ENCODE results near the gene DDX39B.
A peak's percentile ranks its signal among the peaks of the same experiment; 100 is the strongest.

The DDX39B gene

GRCh38 chr6:31546958-31547726 lies 5.3 kb upstream of the DDX39B start, which contains the start of gene NFKBIL1:
TSS of gene NFKBIL1 (plus strand) at chr6:31547608. CDS start at chr6:31547695, 87 bp downstream.
- DNase-seq = peak; percentile 95

- DNase-seq = peak; percentile 95
Measured at GRCh38 chr6:31546339-31546957, 4.6 kb upstream of the DDX39B start, which contains the start of gene ATP6V1G2. TSS of gene ATP6V1G2 (minus strand) at chr6:31546608. CDS start at chr6:31546559, 49 bp downstream.

- DNase-seq = no peak
Measured at GRCh38 chr6:31545291-31545690, 3.5 kb upstream of the DDX39B start.

- no peak for DNase-seq
Measured at GRCh38 chr6:31544676-31545075, 2.9 kb upstream of the DDX39B start.

GRCh38 chr6:31543639-31544038 lies 1.8 kb upstream of the DDX39B start:
- no peak for DNase-seq

- DNase-seq = peak; percentile 75
Measured at GRCh38 chr6:31541059-31541657, 645 bp downstream of the DDX39B start.

- no peak for DNase-seq
Measured at GRCh38 chr6:31540640-31541039, 1.2 kb downstream of the DDX39B start.

- DNase-seq = no peak
Measured at GRCh38 chr6:31538805-31539400, 2.9 kb downstream of the DDX39B start.

- DNase-seq = no peak
Measured at GRCh38 chr6:31535538-31536324, 6.1 kb downstream of the DDX39B start.

- DNase-seq = no peak
Measured at GRCh38 chr6:31534521-31535040, 7.2 kb downstream of the DDX39B start.

GRCh38 chr6:31534011-31534410 lies 7.8 kb downstream of the DDX39B start:
- DNase-seq = no peak

- no peak for DNase-seq
Measured at GRCh38 chr6:31533455-31533841, 8.4 kb downstream of the DDX39B start.

- DNase-seq = no peak
Measured at GRCh38 chr6:31532644-31533454, 9.0 kb downstream of the DDX39B start.

- no peak for DNase-seq
Measured at GRCh38 chr6:31531771-31532643, 9.8 kb downstream of the DDX39B start.

GRCh38 chr6:31531162-31531561 lies 10.6 kb downstream of the DDX39B start:
- no peak for DNase-seq

- DNase-seq = no peak
Measured at GRCh38 chr6:31530659-31531058, 11.1 kb downstream of the DDX39B start.

GRCh38 chr6:31529329-31530150 lies 12.3 kb downstream of the DDX39B start:
- no peak for DNase-seq

GRCh38 chr6:31528821-31529328 lies 12.9 kb downstream of the DDX39B start, which contains the start of gene MCCD1:
TSS of gene MCCD1 (plus strand) at chr6:31528962. CDS start at chr6:31529015, 53 bp downstream.
- DNase-seq = no peak

- DNase-seq = no peak
Measured at GRCh38 chr6:31528307-31528777, 13.5 kb downstream of the DDX39B start.

All from activated CD4-positive, alpha-beta T cell treated with anti-CD3 and anti-CD28 coated beads for 48 hours (primary cell).